ENCODE results near the gene NMRK1.

NMRK1 gene

DNA sequence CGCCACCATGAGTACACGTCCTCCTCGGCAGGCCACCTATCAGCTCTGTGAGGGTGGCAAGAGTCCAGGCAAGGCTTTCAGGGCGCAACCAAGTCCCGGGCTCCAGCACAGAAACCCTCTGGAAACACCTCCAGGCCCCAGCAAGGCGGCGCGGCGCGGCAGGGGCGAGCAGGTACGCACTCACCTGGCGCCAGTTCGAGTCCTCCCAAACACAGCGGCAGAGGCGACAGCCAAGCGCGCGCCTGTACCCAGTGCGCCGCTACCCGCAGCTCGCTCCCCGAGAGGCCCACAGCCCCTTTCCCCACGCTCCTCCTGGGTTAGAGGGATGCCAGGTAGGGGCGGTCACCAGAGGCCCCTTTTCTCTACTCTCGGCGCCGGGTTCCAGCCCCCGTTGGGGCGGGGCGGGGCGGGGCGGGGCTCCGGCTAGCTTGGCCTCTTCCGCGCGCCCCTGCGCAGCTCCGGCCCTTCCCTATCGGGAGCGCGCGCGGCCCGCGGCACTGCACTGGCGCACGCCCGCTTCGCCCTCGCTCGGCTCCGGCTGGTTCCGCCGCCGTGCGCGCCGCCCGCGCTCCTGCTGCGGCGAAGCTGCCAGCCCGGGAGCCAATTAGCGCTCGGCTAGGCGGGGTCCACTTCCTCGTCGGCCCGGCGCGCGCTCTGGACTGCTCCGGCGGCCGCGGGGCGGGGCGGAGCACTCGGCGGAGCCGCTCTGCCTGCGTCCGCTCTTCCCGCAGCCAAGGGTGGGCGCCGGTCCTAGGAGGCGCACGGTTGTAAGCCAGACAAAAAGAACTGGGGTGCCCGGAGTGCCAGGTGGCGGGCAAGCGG lies at the start of gene NMRK1, which contains the start of gene OSTF1:
NMRK1 (minus strand) TSS at position 332 of the 822 bp plus-strand sequence. CDS start 5,040 bp downstream, outside the sequence.
OSTF1 (plus strand) TSS at position 691 of the 822 bp plus-strand sequence. CDS start 179 bp downstream, outside the sequence.
- DNase-seq (ENCODE audit: low read depth in 4 of 4, low spot score in 1 of 4) = peak; percentile 78 to 88 (median 82)

- DNase-seq (ENCODE audit: low read depth in 4 of 4, low spot score in 1 of 4) = no peak
Observed at GRCh38 chr9:75134495-75134894, 46.5 kb upstream of the NMRK1 start.

GRCh38 chr9:75133396-75133795 lies 45.4 kb upstream of the NMRK1 start:
- DNase-seq (ENCODE audit: low read depth in 4 of 4, low spot score in 1 of 4) = no peak

GRCh38 chr9:75132244-75132643 lies 44.3 kb upstream of the NMRK1 start:
- no peak for DNase-seq (ENCODE audit: low read depth in 4 of 4, low spot score in 1 of 4)

DNA sequence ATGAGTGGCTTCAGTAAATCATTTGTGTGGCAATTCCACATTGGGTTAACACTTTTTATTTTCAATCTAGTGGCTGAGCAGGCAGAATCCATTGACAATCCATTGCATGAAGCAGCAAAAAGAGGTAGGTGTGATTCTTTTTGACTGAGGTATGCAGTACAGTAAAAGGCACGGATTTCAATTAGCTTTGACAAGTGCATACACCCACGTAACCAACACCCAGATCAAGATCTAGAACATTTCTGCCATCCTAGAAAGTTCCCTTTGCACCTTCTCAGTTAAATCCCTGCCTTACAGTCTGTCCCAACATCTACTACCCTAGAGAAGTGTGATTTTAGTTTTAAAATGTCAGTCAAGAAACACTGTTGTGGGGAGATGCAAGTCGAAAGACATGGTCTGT lies 43.7 kb upstream of the NMRK1 start:
- DNase-seq (ENCODE audit: low read depth in 4 of 4, low spot score in 1 of 4) = no peak

GRCh38 chr9:75130621-75131230 lies 42.8 kb upstream of the NMRK1 start:
- no peak for DNase-seq (ENCODE audit: low read depth in 4 of 4, low spot score in 1 of 4)

DNA sequence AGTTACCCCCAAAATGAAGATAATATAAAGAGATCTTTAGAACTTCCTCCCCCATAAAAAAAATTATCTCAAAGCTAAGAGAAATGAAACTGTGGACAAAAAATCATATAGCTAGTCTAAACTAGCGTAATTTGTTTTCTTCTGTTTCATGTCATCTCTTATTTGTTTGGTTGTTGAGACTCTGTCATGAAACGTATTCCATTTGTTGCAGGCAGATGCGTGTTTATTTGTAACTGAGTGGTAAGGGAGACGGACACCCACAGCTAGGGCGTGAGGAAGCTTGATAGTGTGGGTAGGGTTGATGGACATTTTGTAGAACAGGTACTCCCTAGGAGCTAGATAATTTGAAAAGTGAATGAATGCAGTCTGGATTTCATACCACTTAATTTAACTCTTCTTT lies 42.2 kb upstream of the NMRK1 start:
- no peak for DNase-seq (ENCODE audit: low read depth in 4 of 4, low spot score in 1 of 4)

- no peak for DNase-seq (ENCODE audit: low read depth in 4 of 4, low spot score in 1 of 4)
Observed at GRCh38 chr9:75128535-75128934, 40.6 kb upstream of the NMRK1 start.

DNA sequence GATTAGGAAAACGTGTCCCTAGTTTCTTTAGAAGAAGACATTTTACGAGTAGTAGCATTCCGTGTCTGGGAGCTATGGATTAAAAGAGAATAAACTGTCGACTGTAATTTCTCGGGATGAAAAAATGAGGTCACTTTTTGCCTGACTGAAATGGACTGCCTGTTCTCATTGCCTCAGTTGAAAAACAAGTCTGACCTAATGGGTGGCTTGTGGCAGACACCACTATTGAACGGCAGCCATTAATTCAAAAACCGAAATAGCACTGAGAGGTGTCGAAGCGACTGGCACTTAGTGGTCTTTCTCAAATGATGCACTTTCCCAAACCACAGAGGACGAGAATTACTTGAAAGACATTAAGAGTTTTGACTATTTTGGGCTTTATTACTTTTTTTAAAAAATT lies 35.7 kb upstream of the NMRK1 start:
- DNase-seq (ENCODE audit: low read depth in 4 of 4, low spot score in 1 of 4) = no peak

DNA sequence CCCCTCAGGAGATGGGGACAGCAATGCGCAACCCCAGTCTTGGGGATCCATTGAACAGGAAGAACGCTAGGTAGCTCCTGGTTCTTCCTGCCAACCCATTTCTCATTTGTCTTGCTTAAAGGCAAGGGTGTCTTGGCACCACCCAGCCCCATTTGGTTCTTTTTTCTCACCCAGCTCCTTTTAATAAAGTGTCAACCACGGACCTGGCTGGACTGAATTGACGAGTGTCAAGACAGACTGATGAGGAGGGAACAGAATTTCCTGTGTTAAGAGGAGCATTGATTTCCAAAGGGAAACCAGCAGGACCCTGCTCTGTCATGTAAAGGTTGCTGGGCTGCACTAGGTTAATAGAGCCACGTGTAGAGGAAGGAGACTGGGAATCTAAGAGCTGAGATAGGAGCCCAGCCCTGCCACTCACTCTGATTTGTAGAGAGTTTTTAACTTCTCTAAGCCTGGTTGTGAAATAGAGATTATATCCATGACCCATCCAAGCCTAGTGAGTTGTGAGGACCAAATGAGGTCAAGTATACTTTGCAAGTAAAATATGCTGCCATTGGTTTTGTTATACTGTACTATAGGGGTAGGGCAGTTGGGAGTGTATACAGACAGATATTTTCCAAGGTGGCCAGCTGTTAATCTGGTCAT lies 34.1 kb upstream of the NMRK1 start:
- DNase-seq (ENCODE audit: low read depth in 4 of 4, low spot score in 1 of 4) = no peak

GRCh38 chr9:75120686-75121085 lies 32.7 kb upstream of the NMRK1 start:
- DNase-seq (ENCODE audit: low read depth in 4 of 4, low spot score in 1 of 4) = no peak

GRCh38 chr9:75117564-75117963 lies 29.6 kb upstream of the NMRK1 start:
- DNase-seq (ENCODE audit: low read depth in 4 of 4, low spot score in 1 of 4) = no peak

GRCh38 chr9:75116306-75116705 lies 28.4 kb upstream of the NMRK1 start:
- no peak for DNase-seq (ENCODE audit: low read depth in 4 of 4, low spot score in 1 of 4)

GRCh38 chr9:75112789-75113188 lies 24.8 kb upstream of the NMRK1 start:
- no peak for DNase-seq (ENCODE audit: low read depth in 4 of 4, low spot score in 1 of 4)

DNA sequence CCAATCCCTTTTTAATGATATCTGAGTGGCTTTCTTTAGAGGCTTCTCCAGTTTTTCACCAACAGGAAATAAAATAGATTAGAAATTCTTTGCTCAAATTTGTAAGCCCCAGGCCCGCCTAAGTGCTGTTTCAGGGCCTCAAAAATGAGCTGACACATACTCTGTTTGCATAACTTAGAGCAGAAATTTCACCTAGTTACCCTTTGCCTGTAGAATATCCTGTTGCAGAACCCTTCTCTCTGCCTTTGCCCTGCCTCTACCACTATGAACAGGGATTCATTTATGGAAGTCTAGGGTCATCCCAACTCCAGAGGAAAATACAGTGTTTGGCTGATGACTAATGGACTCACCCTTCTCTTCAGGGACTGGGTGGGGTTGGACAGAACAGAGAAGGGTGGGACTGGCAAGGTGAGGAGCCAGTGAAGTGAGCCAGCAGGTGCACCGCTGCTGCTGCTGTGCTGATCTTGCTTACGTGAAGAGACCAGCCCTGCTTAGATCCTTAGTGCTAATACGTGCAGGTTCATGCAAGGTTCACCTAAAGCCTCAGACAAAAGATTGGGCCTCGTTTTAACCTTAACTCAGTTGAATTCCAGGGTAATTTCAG lies 23.2 kb upstream of the NMRK1 start:
- no peak for DNase-seq (ENCODE audit: low read depth in 4 of 4, low spot score in 1 of 4)

- DNase-seq (ENCODE audit: low read depth in 4 of 4, low spot score in 1 of 4) = no peak
Observed at GRCh38 chr9:75109210-75109839, 21.4 kb upstream of the NMRK1 start.

GRCh38 chr9:75108571-75108970 lies 20.6 kb upstream of the NMRK1 start:
- DNase-seq (ENCODE audit: low read depth in 4 of 4, low spot score in 1 of 4) = no peak

GRCh38 chr9:75106857-75107256 lies 18.9 kb upstream of the NMRK1 start:
- no peak for DNase-seq (ENCODE audit: low read depth in 4 of 4, low spot score in 1 of 4)

- DNase-seq (ENCODE audit: low read depth in 4 of 4, low spot score in 1 of 4) = no peak
Observed at GRCh38 chr9:75105841-75106240, 17.9 kb upstream of the NMRK1 start.

DNA sequence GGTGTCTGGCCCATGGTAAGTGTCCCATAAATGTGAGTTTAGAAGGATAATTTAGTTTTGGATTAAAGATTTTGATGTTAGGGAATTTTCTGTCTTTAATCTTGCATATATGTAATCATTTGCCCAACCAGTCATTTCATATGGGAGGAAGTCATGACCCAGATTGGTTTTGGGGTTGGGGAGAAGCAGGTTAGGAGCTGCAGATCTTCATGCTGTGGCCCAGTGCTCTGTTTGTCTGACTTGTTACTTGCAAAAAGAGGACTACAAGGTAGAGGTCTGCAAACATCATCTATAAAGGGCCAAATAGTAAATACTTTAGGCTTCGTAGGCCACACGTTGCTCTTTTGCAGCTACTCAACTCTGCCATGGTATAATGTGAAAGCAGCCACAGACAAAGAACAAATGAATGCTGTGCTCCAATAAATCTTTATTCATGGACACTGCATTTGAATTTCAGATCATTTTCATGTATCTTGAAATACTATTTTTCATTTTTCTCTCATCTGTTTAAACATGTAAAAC lies 17.1 kb upstream of the NMRK1 start:
- no peak for DNase-seq (ENCODE audit: low read depth in 4 of 4, low spot score in 1 of 4)

- DNase-seq (ENCODE audit: low read depth in 4 of 4, low spot score in 1 of 4) = no peak
Observed at GRCh38 chr9:75104607-75105006, 16.7 kb upstream of the NMRK1 start.
